ENCODE results near the gene ITGA1.
"Not testable (repeated sequence)": the region's sequence is repeated elsewhere in the genome, so short reads cannot be mapped to it uniquely, and the experiment has no call there.

The ITGA1 gene

GRCh38 chr5:52854949-52855348 is 67.2 kb downstream of the ITGA1 start:
- no peaks in the 10 kb centered on the region for H3K9me3 Mint-ChIP-seq
- no peaks in the 10 kb centered on the region for H3K27me3 Mint-ChIP-seq
- H3K27ac Mint-ChIP-seq = no peak overlapping the region
- no peak overlapping the region for H3K4me3 Mint-ChIP-seq
- ATAC-seq (replicated peaks) (no peak), DNase-seq (no peak)
- H3K4me1 Mint-ChIP-seq (ENCODE audit: low read depth in 2 of 2) = no peaks in the 10 kb centered on the region
- H3K36me3 Mint-ChIP-seq (ENCODE audit: insufficient read depth) = no peaks in the 10 kb centered on the region

GRCh38 chr5:52856564-52856963 is 68.8 kb downstream of the ITGA1 start:
- Mint-ChIP-seq H3K27ac (no peak overlapping the region), H3K36me3 (ENCODE audit: insufficient read depth) (no peaks in the 10 kb centered on the region), H3K9me3 (no peaks in the 10 kb centered on the region), H3K4me3 (no peak overlapping the region), H3K27me3 (no peaks in the 10 kb centered on the region), H3K4me1 (ENCODE audit: low read depth in 2 of 2) (no peaks in the 10 kb centered on the region)
- ATAC-seq (replicated peaks) (no peak), DNase-seq (no peak)

- Mint-ChIP-seq H3K27me3 (no peaks in the 10 kb centered on the region), H3K9me3 (no peaks in the 10 kb centered on the region), H3K4me3 (no peak overlapping the region), H3K27ac (no peak overlapping the region), H3K4me1 (ENCODE audit: low read depth in 2 of 2) (no peaks in the 10 kb centered on the region), H3K36me3 (ENCODE audit: insufficient read depth) (no peaks in the 10 kb centered on the region)
- DNase-seq = no peak
- no peak for ATAC-seq (replicated peaks)
These were observed 71.9 kb downstream of the ITGA1 start for GRCh38 chr5:52859628-52860027.

GRCh38 chr5:52861368-52861767 is 73.7 kb downstream of the ITGA1 start:
- H3K27ac Mint-ChIP-seq = no peak overlapping the region
- H3K4me1 Mint-ChIP-seq (ENCODE audit: low read depth in 2 of 2) = no peaks in the 10 kb centered on the region
- no peak overlapping the region for H3K4me3 Mint-ChIP-seq
- ATAC-seq (replicated peaks) (no peak), DNase-seq (no peak)
- no peaks in the 10 kb centered on the region for H3K27me3 Mint-ChIP-seq
- H3K9me3 Mint-ChIP-seq = no peaks in the 10 kb centered on the region
- H3K36me3 Mint-ChIP-seq (ENCODE audit: insufficient read depth) = peaks cover 4% of the 10 kb centered on the region

- no peaks in the 10 kb centered on the region for H3K9me3 Mint-ChIP-seq
- H3K27ac Mint-ChIP-seq = no peak overlapping the region
- H3K27me3 Mint-ChIP-seq = no peaks in the 10 kb centered on the region
- H3K36me3 Mint-ChIP-seq (ENCODE audit: insufficient read depth) = peaks cover 4% of the 10 kb centered on the region
- no peak for DNase-seq
- H3K4me3 Mint-ChIP-seq = no peak overlapping the region
- H3K4me1 Mint-ChIP-seq (ENCODE audit: low read depth in 2 of 2) = no peaks in the 10 kb centered on the region
- ATAC-seq (replicated peaks) = no peak
These were observed 76.1 kb downstream of the ITGA1 start for GRCh38 chr5:52863715-52864290.

- Mint-ChIP-seq H3K4me1 (ENCODE audit: low read depth in 2 of 2) (no peaks in the 10 kb centered on the region), H3K4me3 (no peak overlapping the region), H3K27ac (no peak overlapping the region), H3K9me3 (no peaks in the 10 kb centered on the region), H3K27me3 (no peaks in the 10 kb centered on the region), H3K36me3 (ENCODE audit: insufficient read depth) (peaks cover 4% of the 10 kb centered on the region)
- DNase-seq = no peak
- ATAC-seq (replicated peaks) = no peak
These were observed 76.7 kb downstream of the ITGA1 start for GRCh38 chr5:52864371-52864770.

- H3K27me3 Mint-ChIP-seq = no peaks in the 10 kb centered on the region
- no peak overlapping the region for H3K4me3 Mint-ChIP-seq
- no peaks in the 10 kb centered on the region for H3K9me3 Mint-ChIP-seq
- H3K27ac Mint-ChIP-seq = no peak overlapping the region
- H3K36me3 Mint-ChIP-seq (ENCODE audit: insufficient read depth) = peaks cover 4% of the 10 kb centered on the region
- DNase-seq = no peak
- no peak for ATAC-seq (replicated peaks)
- no peaks in the 10 kb centered on the region for H3K4me1 Mint-ChIP-seq (ENCODE audit: low read depth in 2 of 2)
These were observed 77.2 kb downstream of the ITGA1 start for GRCh38 chr5:52864884-52865283.

GRCh38 chr5:52865991-52866390 is 78.3 kb downstream of the ITGA1 start:
- not testable (repeated sequence) for H3K4me1 Mint-ChIP-seq (ENCODE audit: low read depth in 2 of 2); H3K9me3 Mint-ChIP-seq; ATAC-seq (replicated peaks); DNase-seq; H3K27ac Mint-ChIP-seq; H3K4me3 Mint-ChIP-seq; H3K36me3 Mint-ChIP-seq (ENCODE audit: insufficient read depth); H3K27me3 Mint-ChIP-seq

- ATAC-seq (replicated peaks) (no peak), DNase-seq (no peak)
- Mint-ChIP-seq H3K4me1 (ENCODE audit: low read depth in 2 of 2) (no peaks in the 10 kb centered on the region), H3K27ac (no peak overlapping the region), H3K36me3 (ENCODE audit: insufficient read depth) (peaks cover 4% of the 10 kb centered on the region), H3K4me3 (no peak overlapping the region), H3K9me3 (no peaks in the 10 kb centered on the region), H3K27me3 (peaks cover 7 to 12% of the 10 kb centered on the region in 2 donors)
These were observed 80.1 kb downstream of the ITGA1 start for GRCh38 chr5:52867809-52868208.

- Mint-ChIP-seq H3K9me3 (no peaks in the 10 kb centered on the region), H3K27ac (no peak overlapping the region), H3K27me3 (peaks cover 11 to 14% of the 10 kb centered on the region in 2 donors), H3K4me1 (ENCODE audit: low read depth in 2 of 2) (no peaks in the 10 kb centered on the region), H3K4me3 (no peak overlapping the region), H3K36me3 (ENCODE audit: insufficient read depth) (peaks cover 4% of the 10 kb centered on the region)
- ATAC-seq (replicated peaks) (no peak), DNase-seq (no peak)
These were observed 80.7 kb downstream of the ITGA1 start for GRCh38 chr5:52868417-52868816.

- Mint-ChIP-seq H3K4me1 (ENCODE audit: low read depth in 2 of 2) (no peaks in the 10 kb centered on the region), H3K4me3 (no peak overlapping the region), H3K36me3 (ENCODE audit: insufficient read depth) (peaks cover 4% of the 10 kb centered on the region), H3K27me3 (peaks cover 11 to 14% of the 10 kb centered on the region in 2 donors), H3K9me3 (no peaks in the 10 kb centered on the region), H3K27ac (no peak overlapping the region)
- DNase-seq (no peak), ATAC-seq (replicated peaks) (no peak)
These were observed 81.7 kb downstream of the ITGA1 start for GRCh38 chr5:52869391-52869790.

GRCh38 chr5:52870448-52870847 is 82.7 kb downstream of the ITGA1 start:
- DNase-seq (no peak), ATAC-seq (replicated peaks) (no peak)
- Mint-ChIP-seq H3K4me1 (ENCODE audit: low read depth in 2 of 2) (no peaks in the 10 kb centered on the region), H3K27me3 (peaks cover 13 to 14% of the 10 kb centered on the region in 2 donors), H3K36me3 (ENCODE audit: insufficient read depth) (peaks cover 4% of the 10 kb centered on the region), H3K27ac (no peak overlapping the region), H3K4me3 (no peak overlapping the region), H3K9me3 (no peaks in the 10 kb centered on the region)

- DNase-seq (no peak), ATAC-seq (replicated peaks) (no peak)
- Mint-ChIP-seq H3K9me3 (no peaks in the 10 kb centered on the region), H3K27ac (no peak overlapping the region), H3K27me3 (peaks cover 25 to 30% of the 10 kb centered on the region in 2 donors), H3K4me1 (ENCODE audit: low read depth in 2 of 2) (no peaks in the 10 kb centered on the region), H3K4me3 (no peak overlapping the region), H3K36me3 (ENCODE audit: insufficient read depth) (no peaks in the 10 kb centered on the region)
These were observed 88.1 kb downstream of the ITGA1 start for GRCh38 chr5:52875827-52876226.

GRCh38 chr5:52876456-52876855 is 88.7 kb downstream of the ITGA1 start:
- no peaks in the 10 kb centered on the region for H3K9me3 Mint-ChIP-seq
- H3K4me1 Mint-ChIP-seq (ENCODE audit: low read depth in 2 of 2) = no peaks in the 10 kb centered on the region
- H3K4me3 Mint-ChIP-seq = no peak overlapping the region
- no peak overlapping the region for H3K27ac Mint-ChIP-seq
- H3K27me3 Mint-ChIP-seq = peaks cover 26 to 30% of the 10 kb centered on the region in 2 donors
- no peak for ATAC-seq (replicated peaks)
- H3K36me3 Mint-ChIP-seq (ENCODE audit: insufficient read depth) = no peaks in the 10 kb centered on the region
- DNase-seq = no peak

GRCh38 chr5:52878656-52879055 is 90.9 kb downstream of the ITGA1 start:
- DNase-seq (no peak), ATAC-seq (replicated peaks) (no peak)
- peaks cover 15 to 22% of the 10 kb centered on the region in 2 donors for H3K27me3 Mint-ChIP-seq
- no peaks in the 10 kb centered on the region for H3K36me3 Mint-ChIP-seq (ENCODE audit: insufficient read depth)
- no peaks in the 10 kb centered on the region for H3K4me1 Mint-ChIP-seq (ENCODE audit: low read depth in 2 of 2)
- H3K9me3 Mint-ChIP-seq = no peaks in the 10 kb centered on the region
- H3K27ac Mint-ChIP-seq = no peak overlapping the region
- H3K4me3 Mint-ChIP-seq = no peak overlapping the region
